Measurements from ENCODE around the gene LTBP4.

DNA sequence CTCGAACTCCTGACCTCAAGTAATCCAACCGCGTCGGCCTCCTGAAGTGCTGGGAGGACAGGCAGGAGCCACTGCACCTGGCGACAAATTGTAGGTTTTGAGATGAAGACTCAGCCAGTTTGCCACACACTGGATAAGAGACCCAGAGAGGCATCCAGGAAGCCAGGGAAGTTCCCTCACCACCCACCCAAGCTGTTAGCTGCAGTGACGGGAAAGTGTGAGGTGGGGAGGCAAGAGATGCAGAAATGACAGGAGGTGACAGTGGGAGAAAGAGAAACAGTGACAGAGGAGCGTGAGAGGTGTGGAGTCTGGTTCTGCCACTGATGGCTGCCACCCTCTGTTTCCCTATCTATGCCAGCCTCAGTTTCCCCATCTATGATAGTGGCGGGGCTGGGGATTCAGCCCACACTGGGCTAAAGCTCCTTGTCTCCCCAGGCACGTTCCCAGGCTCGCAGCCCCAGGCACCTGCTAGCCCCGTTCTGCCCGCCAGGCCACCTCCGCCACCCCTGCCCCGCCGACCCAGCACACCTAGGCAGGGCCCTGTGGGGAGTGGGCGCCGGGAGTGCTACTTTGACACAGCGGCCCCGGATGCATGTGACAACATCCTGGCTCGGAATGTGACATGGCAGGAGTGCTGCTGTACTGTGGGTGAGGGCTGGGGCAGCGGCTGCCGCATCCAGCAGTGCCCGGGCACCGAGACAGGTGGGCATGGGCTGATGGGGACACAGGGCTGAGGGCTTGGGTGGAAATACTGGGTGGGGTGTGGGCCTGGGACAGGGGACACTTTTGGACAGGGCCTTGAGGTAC is 21.0 kb downstream of the LTBP4 start:
- TF ChIP-seq, protein P1, sequence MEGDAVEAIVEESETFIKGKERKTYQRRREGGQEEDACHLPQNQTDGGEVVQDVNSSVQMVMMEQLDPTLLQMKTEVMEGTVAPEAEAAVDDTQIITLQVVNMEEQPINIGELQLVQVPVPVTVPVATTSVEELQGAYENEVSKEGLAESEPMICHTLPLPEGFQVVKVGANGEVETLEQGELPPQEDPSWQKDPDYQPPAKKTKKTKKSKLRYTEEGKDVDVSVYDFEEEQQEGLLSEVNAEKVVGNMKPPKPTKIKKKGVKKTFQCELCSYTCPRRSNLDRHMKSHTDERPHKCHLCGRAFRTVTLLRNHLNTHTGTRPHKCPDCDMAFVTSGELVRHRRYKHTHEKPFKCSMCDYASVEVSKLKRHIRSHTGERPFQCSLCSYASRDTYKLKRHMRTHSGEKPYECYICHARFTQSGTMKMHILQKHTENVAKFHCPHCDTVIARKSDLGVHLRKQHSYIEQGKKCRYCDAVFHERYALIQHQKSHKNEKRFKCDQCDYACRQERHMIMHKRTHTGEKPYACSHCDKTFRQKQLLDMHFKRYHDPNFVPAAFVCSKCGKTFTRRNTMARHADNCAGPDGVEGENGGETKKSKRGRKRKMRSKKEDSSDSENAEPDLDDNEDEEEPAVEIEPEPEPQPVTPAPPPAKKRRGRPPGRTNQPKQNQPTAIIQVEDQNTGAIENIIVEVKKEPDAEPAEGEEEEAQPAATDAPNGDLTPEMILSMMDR (optimal IDR thresholded peaks at IDR 0.05 in 1 of 3, IDR thresholded peaks at IDR 0.05 in 1 of 3, conservative IDR thresholded peaks at IDR 0.05 in 1 of 3; ENCODE audit: extremely low read depth in 1 of 3, insufficient read depth in 2 of 3, low read length in 3 of 3), result no peak
- TF ChIP-seq EZH2 (IDR thresholded peaks at IDR 0.05; ENCODE audit: low read length), result no peak
